Karpas-422 (cell line): Measurements from ENCODE around the gene UBAP1L. TPM values are rescaled to one million over a fixed set of nuclear protein-coding genes. Genes with fewer than 3 reads are reported as not detected.
"Not testable (repeated sequence)": the region's sequence is repeated elsewhere in the genome, so short reads cannot be mapped to it uniquely, and the experiment has no call there.

Experiments used
- DNase-seq: peaks from one replicate; pipeline ENCODE4 v3.0.0-alpha.2; 2015
- H2AFZ ChIP-seq: fragments of 200-600 bp; sonication (generic); 2 replicates; pipeline ENCODE4 v1.6.1; 2014; ENCODE audit warnings: antibody characterized with exemption, low read length, mixed read lengths
- H3K27ac ChIP-seq: fragments of 200-600 bp; sonication (generic); 2 replicates; pipeline ENCODE4 v1.5.1; 2014; ENCODE audit warnings: mild to moderate bottlenecking, low read length, moderate library complexity
- H3K27me3 ChIP-seq: fragments of 200-600 bp; sonication (generic); 2 replicates; pipeline ENCODE4 v1.6.1; 2014; ENCODE audit warnings: low read length, mixed read lengths
- H3K36me3 ChIP-seq: fragments of 200-600 bp; sonication (generic); 2 replicates; pipeline ENCODE4 v1.6.1; 2014; ENCODE audit warnings: low read length, mixed read lengths; ENCODE audit not compliant: insufficient read depth
- H3K4me1 ChIP-seq: fragments of 200-600 bp; sonication (generic); 2 replicates; pipeline ENCODE4 v1.6.1; 2014; ENCODE audit warnings: mild to moderate bottlenecking, low read length, mixed read lengths
- H3K4me2 ChIP-seq: fragments of 200-600 bp; sonication (generic); 2 replicates; pipeline ENCODE4 v1.6.1; 2014; ENCODE audit warnings: low read length, low read depth, mild to moderate bottlenecking; ENCODE audit not compliant: poor library complexity, severe bottlenecking
- H3K4me3 ChIP-seq: fragments of 200-600 bp; sonication (generic); 2 replicates; pipeline ENCODE4 v1.5.1; 2014; ENCODE audit warnings: mild to moderate bottlenecking, antibody characterized with exemption, low read length, mixed read lengths
- H3K79me2 ChIP-seq: fragments of 200-600 bp; sonication (generic); 2 replicates; pipeline ENCODE4 v1.6.1; 2014; ENCODE audit warnings: mild to moderate bottlenecking, low read length, mixed read lengths
- H3K9ac ChIP-seq: fragments of 200-600 bp; sonication (generic); 2 replicates; pipeline ENCODE4 v1.6.0; 2014; ENCODE audit warnings: low read length
- H3K9me2 ChIP-seq: fragments of 200-600 bp; sonication (generic), shearing (Covaris generic); replicated peaks from 2 replicates; pipeline ENCODE4 v1.6.0; 2014; ENCODE audit warnings: mild to moderate bottlenecking, low read length, moderate library complexity; ENCODE audit not compliant: insufficient read depth
- H3K9me3 ChIP-seq: fragments of 300-700, 200-600 bp; sonication (generic); 2 replicates; pipeline ENCODE4 v1.6.1; 2014; ENCODE audit warnings: low read length, mixed read lengths
- H4K20me1 ChIP-seq: fragments of 200-600 bp; sonication (generic); 2 replicates; pipeline ENCODE4 v1.6.1; 2014; ENCODE audit warnings: mild to moderate bottlenecking, antibody characterized with exemption, low read length, low read depth; ENCODE audit not compliant: insufficient read depth
- total RNA-seq: library from RNA; depleted of rRNA; stranded (reverse); fragments of >200 nt; shearing (Covaris generic); gene quantifications from 2 replicates; pipeline ENCODE4 v1.2.3, GENCODE V29; 2014; ENCODE audit warnings: low replicate concordance

The UBAP1L gene
- total RNA-seq, 1 experiment from 2014 or later = 6.5 TPM

DNA sequence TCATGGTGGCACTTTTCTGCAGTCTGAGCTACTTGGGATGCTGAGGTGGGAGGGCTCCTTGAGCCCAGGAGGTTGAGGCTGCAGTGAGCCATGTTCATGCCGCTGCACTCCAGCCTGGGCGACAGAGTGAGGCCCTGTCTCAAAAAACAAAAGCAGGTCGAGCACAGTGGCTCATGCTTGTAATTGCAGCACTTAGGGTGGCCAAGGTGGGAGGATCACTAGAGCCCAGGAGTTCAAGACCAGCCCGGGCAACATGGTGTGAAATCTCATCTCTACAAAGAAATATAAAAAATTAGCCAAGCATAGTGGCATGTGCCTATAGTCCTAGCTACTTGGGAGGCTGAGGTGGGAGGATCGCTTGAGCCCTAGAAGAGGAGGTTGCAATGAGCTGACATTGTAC is 10.0 kb downstream of the UBAP1L start:
- Histone ChIP-seq H3K9ac (no peak overlapping the region), H3K79me2 (no peaks in the 10 kb centered on the region), H3K4me2 (no peak overlapping the region), H3K36me3 (peaks cover 11% of the 10 kb centered on the region; the same call in 1 of the 2 replicates), H3K27ac (no peak overlapping the region), H3K27me3 (no peaks in the 10 kb centered on the region), H3K4me3 (no peak overlapping the region), H4K20me1 (no peaks in the 10 kb centered on the region), H3K9me3 (no peaks in the 10 kb centered on the region), H3K9me2 (no peaks in the 10 kb centered on the region), H3K4me1 (no peaks in the 10 kb centered on the region), H2AFZ (no peak overlapping the region)
- DNase-seq = no peak

- Histone ChIP-seq H3K9me3 (no peaks in the 10 kb centered on the region), H3K27me3 (no peaks in the 10 kb centered on the region), H3K79me2 (no peaks in the 10 kb centered on the region), H3K4me1 (no peaks in the 10 kb centered on the region), H3K9ac (no peak overlapping the region), H4K20me1 (no peaks in the 10 kb centered on the region), H3K4me3 (no peak overlapping the region), H2AFZ (no peak overlapping the region), H3K27ac (no peak overlapping the region), H3K9me2 (no peaks in the 10 kb centered on the region), H3K4me2 (no peak overlapping the region), H3K36me3 (peaks cover 14% of the 10 kb centered on the region)
- DNase-seq = no peak
Measured at GRCh38 chr15:65102912-65103311, 12.1 kb downstream of the UBAP1L start.

GRCh38 chr15:65101891-65102708 is 12.9 kb downstream of the UBAP1L start:
- no peaks in the 10 kb centered on the region for H3K4me1 ChIP-seq

GRCh38 chr15:65101411-65101890 is 13.5 kb downstream of the UBAP1L start:
- no peaks in the 10 kb centered on the region for H3K9me2 ChIP-seq
- H2AFZ ChIP-seq = no peak overlapping the region
- no peaks in the 10 kb centered on the region for H3K79me2 ChIP-seq
- no peaks in the 10 kb centered on the region for H4K20me1 ChIP-seq
- H3K36me3 ChIP-seq = peaks cover 11% of the 10 kb centered on the region
- H3K27me3 ChIP-seq = no peaks in the 10 kb centered on the region
- no peak overlapping the region for H3K4me3 ChIP-seq
- DNase-seq = peak; percentile 79
- no peak overlapping the region for H3K27ac ChIP-seq
- no peaks in the 10 kb centered on the region for H3K4me1 ChIP-seq
- H3K9me3 ChIP-seq = no peaks in the 10 kb centered on the region
- H3K9ac ChIP-seq = no peak overlapping the region
- H3K4me2 ChIP-seq = no peak overlapping the region

More at GRCh38 chr15:65101891-65102708, 12.9 kb downstream of the UBAP1L start:
- Histone ChIP-seq H3K4me2 (no peak overlapping the region), H3K9me3 (no peaks in the 10 kb centered on the region), H3K4me3 (no peak overlapping the region), H3K9ac (no peak overlapping the region), H3K27me3 (no peaks in the 10 kb centered on the region), H4K20me1 (no peaks in the 10 kb centered on the region), H3K9me2 (no peaks in the 10 kb centered on the region), H3K27ac (no peak overlapping the region), H3K79me2 (no peaks in the 10 kb centered on the region), H3K36me3 (peaks cover 11% of the 10 kb centered on the region), H2AFZ (no peak overlapping the region)
- DNase-seq = no peak

DNA sequence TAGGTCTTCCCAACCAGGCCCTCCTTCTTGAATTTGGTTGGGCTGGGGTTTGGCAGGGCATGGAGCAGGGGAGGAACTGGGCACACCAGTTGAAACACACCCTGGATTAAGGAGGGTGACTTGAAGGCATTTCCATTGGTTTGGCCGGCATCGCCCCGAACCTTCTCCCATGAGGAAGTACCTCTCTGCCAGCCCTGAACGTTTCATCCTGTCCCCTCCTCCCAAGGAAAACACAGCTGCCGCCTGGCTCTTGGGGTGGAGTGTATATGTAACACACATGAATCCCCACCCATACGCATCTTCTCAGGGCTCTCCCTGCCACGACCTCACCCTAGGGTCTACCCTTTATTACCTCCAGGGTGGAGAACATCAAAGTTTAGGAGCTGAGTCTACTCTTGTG is 14.6 kb downstream of the UBAP1L start:
- Histone ChIP-seq H3K4me3 (no peak overlapping the region), H3K27me3 (no peaks in the 10 kb centered on the region), H4K20me1 (no peaks in the 10 kb centered on the region), H3K9me2 (no peaks in the 10 kb centered on the region), H3K27ac (no peak overlapping the region), H3K4me1 (no peaks in the 10 kb centered on the region), H3K36me3 (peaks cover 11% of the 10 kb centered on the region), H3K9ac (no peak overlapping the region), H2AFZ (no peak overlapping the region), H3K79me2 (no peaks in the 10 kb centered on the region), H3K9me3 (no peaks in the 10 kb centered on the region), H3K4me2 (no peak overlapping the region)
- DNase-seq = no peak

DNA sequence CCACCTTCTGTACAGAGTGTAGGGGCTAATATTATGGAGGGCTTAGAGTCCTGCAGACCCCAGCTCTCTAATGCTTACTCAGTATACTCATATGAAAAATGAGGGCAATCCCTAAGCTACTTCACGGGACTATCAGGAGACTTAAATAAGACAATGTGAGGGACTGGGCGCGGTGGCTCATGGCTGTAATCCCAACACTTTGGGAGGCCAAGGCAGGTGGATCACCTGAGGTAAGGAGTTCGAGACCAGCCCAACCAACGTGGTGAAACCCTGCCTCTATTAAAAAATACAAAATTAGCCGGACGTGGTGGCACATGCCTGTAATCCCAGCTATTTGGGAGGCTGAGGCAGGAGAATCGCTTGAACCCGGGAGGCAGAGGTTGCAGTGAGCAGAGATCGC is 15.2 kb downstream of the UBAP1L start:
- H4K20me1 ChIP-seq, H2AFZ ChIP-seq, H3K9me2 ChIP-seq, H3K4me2 ChIP-seq, H3K9ac ChIP-seq, H3K79me2 ChIP-seq, H3K4me1 ChIP-seq, H3K4me3 ChIP-seq, H3K27ac ChIP-seq, H3K27me3 ChIP-seq, DNase-seq, H3K9me3 ChIP-seq: not testable (repeated sequence)
- peaks cover 11% of the 10 kb centered on the region for H3K36me3 ChIP-seq

DNA sequence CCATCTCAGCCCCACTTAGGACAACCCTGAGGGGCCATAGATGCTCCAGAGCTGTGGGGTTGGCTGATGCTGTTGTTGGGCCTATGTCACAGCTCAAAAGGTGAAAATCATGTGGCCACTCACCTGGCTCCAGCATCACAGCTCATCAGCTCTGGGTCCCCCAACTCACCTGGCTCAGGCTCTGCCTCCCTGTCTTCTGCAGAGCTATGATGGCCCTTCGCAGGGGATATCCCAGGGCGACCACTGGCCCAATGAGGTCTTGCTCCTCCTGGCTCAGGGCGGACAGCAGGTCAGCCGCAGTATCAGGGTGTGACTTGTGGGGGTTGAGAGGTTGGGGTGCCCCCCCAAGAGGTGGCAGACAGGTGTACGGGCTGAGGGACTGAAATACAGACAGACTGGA is 15.7 kb downstream of the UBAP1L start:
- Histone ChIP-seq H3K9me2 (no peaks in the 10 kb centered on the region), H3K27ac (no peak overlapping the region), H3K4me1 (no peaks in the 10 kb centered on the region), H3K9ac (no peak overlapping the region), H3K27me3 (no peaks in the 10 kb centered on the region), H4K20me1 (no peaks in the 10 kb centered on the region), H3K36me3 (peaks cover 11% of the 10 kb centered on the region), H3K79me2 (no peaks in the 10 kb centered on the region), H3K4me3 (no peak overlapping the region), H3K4me2 (no peak overlapping the region), H2AFZ (no peak overlapping the region), H3K9me3 (no peaks in the 10 kb centered on the region)
- DNase-seq = no peak

GRCh38 chr15:65097651-65098263 is 17.2 kb downstream of the UBAP1L start:
- H2AFZ ChIP-seq = no peak overlapping the region
- no peaks in the 10 kb centered on the region for H3K27me3 ChIP-seq
- no peak overlapping the region for H3K4me2 ChIP-seq
- no peaks in the 10 kb centered on the region for H3K9me2 ChIP-seq
- no peaks in the 10 kb centered on the region for H4K20me1 ChIP-seq
- no peak overlapping the region for H3K27ac ChIP-seq
- no peak for DNase-seq
- no peak overlapping the region for H3K4me3 ChIP-seq
- no peaks in the 10 kb centered on the region for H3K4me1 ChIP-seq
- H3K79me2 ChIP-seq = no peaks in the 10 kb centered on the region
- peaks cover 11% of the 10 kb centered on the region for H3K36me3 ChIP-seq
- H3K9me3 ChIP-seq = no peaks in the 10 kb centered on the region
- H3K9ac ChIP-seq = no peak overlapping the region
